Measurements from ENCODE around the gene ULK4.
"Not testable (repeated sequence)": the region's sequence is repeated elsewhere in the genome, so short reads cannot be mapped to it uniquely, and the experiment has no call there.

ULK4 gene

GRCh38 chr3:41697702-41698101, 264.2 kb downstream of the ULK4 start:
- no peak for TF ChIP-seq CTCF (IDR thresholded peaks at IDR 0.05; ENCODE audit: insufficient read depth, low read depth, low read length, missing control alignments)
- H3K4me3 ChIP-seq (ENCODE audit: low read depth, low read length): no peak overlapping the region
- DNase-seq (ENCODE audit: low read depth): no peak

- DNase-seq (ENCODE audit: low read depth); H3K4me3 ChIP-seq (ENCODE audit: low read depth, low read length): not testable (repeated sequence)
These were observed 266.1 kb downstream of the ULK4 start for GRCh38 chr3:41695806-41696205.

- DNase-seq (ENCODE audit: low read depth): no peak
- no peak overlapping the region for H3K4me3 ChIP-seq (ENCODE audit: low read depth, low read length)
- no peak for TF ChIP-seq CTCF (IDR thresholded peaks at IDR 0.05; ENCODE audit: insufficient read depth, low read depth, low read length, missing control alignments)
These were observed 268.1 kb downstream of the ULK4 start for GRCh38 chr3:41693799-41694198.

DNA sequence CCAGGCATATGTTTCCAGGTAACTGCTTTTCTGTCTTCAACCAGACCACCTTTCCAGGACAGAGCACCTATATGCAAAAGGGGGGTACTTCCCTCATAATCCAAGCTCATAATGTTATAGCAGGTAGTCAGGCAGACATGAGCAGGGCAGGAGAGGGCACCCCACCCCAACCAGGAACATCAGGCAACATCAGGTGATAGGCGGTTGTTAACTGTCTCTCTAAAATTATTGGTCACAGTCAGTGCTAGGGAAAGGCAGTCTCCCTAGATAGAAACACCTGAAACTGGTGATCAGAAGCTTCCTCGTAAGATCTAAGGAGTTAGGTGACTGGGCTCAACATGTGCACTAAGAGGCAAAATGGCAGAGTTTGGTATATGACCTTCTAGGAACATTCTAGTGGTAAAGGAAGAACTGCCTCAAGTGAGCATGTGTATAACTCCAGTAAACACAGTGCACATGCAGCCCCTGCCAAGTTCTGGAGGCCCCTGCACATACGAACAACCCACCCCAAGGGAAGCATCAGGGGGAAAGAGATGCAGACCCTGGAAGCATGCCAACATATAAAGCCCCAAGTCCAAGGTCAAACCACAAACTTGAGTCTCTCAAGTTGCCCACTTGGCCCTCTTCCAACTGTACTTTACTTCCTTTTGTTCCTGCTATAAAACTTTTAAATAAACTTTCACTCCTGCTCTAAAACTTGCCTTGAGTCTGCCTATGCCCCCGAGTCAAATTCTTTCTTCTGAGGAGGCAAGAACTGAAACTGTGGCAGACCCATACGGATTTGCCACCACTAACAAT, 270.9 kb downstream of the ULK4 start:
- TF ChIP-seq CTCF (IDR thresholded peaks at IDR 0.05; ENCODE audit: insufficient read depth, low read depth, low read length, missing control alignments): no peak
- no peak for DNase-seq (ENCODE audit: low read depth)
- H3K4me3 ChIP-seq (ENCODE audit: low read depth, low read length): no peak overlapping the region

GRCh38 chr3:41688595-41689380, 273.1 kb downstream of the ULK4 start:
- DNase-seq (ENCODE audit: low read depth): no peak
- no peak overlapping the region for H3K4me3 ChIP-seq (ENCODE audit: low read depth, low read length)
- no peak for TF ChIP-seq CTCF (IDR thresholded peaks at IDR 0.05; ENCODE audit: insufficient read depth, low read depth, low read length, missing control alignments)

DNA sequence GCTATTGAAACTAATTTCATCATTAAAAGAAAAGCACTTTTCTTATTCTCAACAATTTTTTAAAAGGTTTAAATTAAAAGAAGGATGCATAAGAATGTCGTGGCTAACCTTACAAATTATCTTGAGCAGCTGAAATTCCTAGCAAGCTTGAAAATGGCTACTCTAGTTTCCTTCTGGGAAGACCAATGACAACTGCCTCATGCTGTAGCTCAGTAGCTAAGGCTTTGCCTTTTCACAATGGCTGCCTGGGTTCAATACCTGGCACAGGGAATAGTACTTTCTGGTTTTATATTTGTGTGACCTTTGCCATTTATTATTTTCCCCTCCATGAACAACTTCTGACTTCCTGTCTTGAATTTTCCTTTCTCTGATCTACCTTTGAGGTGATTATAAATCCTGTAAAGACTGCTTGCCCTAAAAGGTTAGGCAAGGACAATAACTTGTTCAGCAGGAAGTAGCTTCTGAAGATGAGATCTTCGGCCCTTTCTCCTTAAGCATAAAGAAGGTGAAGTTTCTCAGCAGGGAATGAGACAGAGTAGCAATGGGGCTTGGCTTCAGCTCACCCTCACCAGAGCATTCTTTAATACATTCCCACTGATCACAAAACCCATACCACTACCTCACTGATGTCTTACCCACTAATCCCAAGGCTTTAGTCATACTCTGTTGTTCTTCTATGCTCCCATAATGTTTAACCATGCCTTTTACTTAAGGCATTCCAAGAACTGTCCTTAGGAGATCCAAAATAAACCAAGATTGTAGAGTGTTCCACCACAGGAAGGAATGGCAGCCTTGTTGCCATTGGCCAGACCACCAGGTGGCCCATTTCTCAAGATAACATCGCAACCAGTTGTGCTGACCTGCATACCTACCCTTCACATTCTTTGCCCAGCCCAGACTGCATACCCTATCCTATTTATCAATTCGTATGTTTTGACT, 276.8 kb downstream of the ULK4 start:
- no peak for DNase-seq (ENCODE audit: low read depth)
- no peak for TF ChIP-seq CTCF (IDR thresholded peaks at IDR 0.05; ENCODE audit: insufficient read depth, low read depth, low read length, missing control alignments)
- no peak overlapping the region for H3K4me3 ChIP-seq (ENCODE audit: low read depth, low read length)
